ENCODE measurements around the gene JARID2. TPM values are rescaled to one million over a fixed set of nuclear protein-coding genes. Genes with fewer than 3 reads are reported as not detected.

Gene JARID2
- total RNA-seq, 4 donors from 2014 or later: 10.8 to 31.6 (median 14.3) TPM

- ATAC-seq (ENCODE audit: low FRiP score) (no peak), DNase-seq (ENCODE audit: low spot score) (no peak)
- TF ChIP-seq, protein P1, sequence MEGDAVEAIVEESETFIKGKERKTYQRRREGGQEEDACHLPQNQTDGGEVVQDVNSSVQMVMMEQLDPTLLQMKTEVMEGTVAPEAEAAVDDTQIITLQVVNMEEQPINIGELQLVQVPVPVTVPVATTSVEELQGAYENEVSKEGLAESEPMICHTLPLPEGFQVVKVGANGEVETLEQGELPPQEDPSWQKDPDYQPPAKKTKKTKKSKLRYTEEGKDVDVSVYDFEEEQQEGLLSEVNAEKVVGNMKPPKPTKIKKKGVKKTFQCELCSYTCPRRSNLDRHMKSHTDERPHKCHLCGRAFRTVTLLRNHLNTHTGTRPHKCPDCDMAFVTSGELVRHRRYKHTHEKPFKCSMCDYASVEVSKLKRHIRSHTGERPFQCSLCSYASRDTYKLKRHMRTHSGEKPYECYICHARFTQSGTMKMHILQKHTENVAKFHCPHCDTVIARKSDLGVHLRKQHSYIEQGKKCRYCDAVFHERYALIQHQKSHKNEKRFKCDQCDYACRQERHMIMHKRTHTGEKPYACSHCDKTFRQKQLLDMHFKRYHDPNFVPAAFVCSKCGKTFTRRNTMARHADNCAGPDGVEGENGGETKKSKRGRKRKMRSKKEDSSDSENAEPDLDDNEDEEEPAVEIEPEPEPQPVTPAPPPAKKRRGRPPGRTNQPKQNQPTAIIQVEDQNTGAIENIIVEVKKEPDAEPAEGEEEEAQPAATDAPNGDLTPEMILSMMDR (IDR thresholded peaks at IDR 0.05): no peak
Measured at GRCh38 chr6:15526212-15526701, 280.4 kb downstream of the JARID2 start.

DNA sequence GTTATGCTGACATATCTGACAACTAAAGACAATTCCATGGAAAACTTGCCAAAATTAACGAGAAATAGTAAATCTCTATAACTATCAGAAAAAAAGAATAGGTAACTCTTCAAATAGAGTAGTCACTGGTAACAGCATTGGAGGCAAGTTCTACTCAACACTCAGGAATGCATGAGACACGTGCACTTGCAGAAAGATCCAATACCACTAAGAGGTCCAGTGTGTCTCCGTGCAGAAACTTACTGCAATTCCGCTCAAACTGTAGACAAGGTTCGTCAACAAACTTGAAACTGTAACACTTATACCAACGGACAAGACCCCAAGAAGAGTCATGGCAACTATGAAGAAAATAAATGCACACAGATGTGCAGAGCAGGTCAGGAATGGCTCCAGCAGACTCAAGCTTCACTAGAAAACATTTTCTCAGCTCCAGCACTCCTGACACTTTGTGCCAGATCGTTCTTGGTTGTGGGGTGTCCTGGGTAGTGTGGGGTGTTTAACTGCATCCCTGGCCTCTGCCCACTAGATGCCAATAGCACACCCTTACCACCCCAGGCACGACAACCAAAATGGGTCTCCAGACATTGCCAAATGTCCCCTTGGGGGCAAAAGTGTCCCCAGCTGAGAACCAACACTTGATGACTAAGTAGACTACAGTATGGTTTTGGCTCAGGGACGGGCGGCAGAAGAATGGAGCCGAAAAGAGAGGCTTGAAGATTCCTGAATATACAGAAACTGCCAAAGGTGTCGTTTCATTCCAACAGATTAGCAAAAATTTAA is 282.2 kb downstream of the JARID2 start:
- DNase-seq (ENCODE audit: low spot score): no peak
- no peak for ATAC-seq (ENCODE audit: low FRiP score)
- TF ChIP-seq, protein P1 (IDR thresholded peaks at IDR 0.05): no peak

GRCh38 chr6:15528870-15529269 is 283.0 kb downstream of the JARID2 start:
- ATAC-seq (ENCODE audit: low FRiP score) (peak; percentile 14), DNase-seq (ENCODE audit: low spot score) (no peak)
- TF ChIP-seq, protein P1 (IDR thresholded peaks at IDR 0.05): no peak

DNA sequence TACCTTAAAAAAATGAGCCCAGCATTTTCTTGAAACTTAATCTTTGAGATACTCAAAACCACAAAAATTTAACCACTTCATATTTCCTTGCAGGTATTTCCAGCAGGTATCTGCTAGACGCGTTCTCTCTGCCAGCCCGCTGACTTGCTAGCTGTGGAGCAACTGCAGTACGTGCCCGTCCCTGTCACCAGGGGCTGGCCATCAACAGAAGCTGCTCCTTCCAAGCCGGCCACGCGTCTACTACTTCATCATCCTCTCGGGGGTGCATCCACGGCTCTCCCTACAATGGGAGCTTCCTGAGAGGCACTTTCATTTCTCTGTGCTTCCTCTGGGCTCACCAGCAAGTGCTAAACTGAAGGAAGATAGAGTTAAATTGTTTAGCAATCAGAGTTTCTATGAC is 284.5 kb downstream of the JARID2 start:
- TF ChIP-seq, protein P1 (IDR thresholded peaks at IDR 0.05): no peak
- ATAC-seq (ENCODE audit: low FRiP score) (no peak), DNase-seq (ENCODE audit: low spot score) (no peak)

DNA sequence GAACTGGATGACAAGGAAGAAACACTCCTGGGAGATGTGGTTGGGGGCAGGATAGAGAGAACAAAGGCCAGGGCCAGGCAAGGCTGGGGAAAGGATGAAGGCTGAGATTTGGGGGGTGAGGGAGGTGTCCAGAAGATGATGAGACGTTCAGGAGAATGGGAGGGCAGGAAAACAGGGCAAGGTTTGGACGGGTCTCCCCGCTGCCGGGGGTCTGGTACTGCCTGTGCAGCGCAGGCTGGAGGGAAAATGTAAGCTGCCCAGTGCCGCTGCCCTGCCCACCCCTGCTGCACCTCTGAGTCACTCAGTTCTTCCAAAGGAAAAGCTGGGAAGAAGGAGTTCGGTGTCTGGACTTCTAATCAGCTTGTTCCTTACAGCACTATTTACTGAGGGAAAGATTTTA is 286.1 kb downstream of the JARID2 start:
- no peak for ATAC-seq (ENCODE audit: low FRiP score)
- TF ChIP-seq, protein P1 (IDR thresholded peaks at IDR 0.05): no peak
- DNase-seq (ENCODE audit: low spot score): no peak

GRCh38 chr6:15533379-15534026 is 287.6 kb downstream of the JARID2 start:
- DNase-seq (ENCODE audit: low spot score) (no peak), ATAC-seq (ENCODE audit: low FRiP score) (no peak)
- TF ChIP-seq, protein P1 (IDR thresholded peaks at IDR 0.05): no peak
